Activated T-helper 1 cell treated with anti-CD3 and anti-CD28 coated beads, Interleukin-12 subunit alpha, Interleukin-12 subunit beta, Interleukin-2, Interleukin-4 antibody, amounts not matched to agents 30 ng/mL and 10 ng/mL and 1 ng/mL, durations not matched to agents 14 hours and 24 hours and 36 hours (primary cell): Measurements from ENCODE around the gene MPP1. TPM values are rescaled to one million over a fixed set of nuclear protein-coding genes. Genes with fewer than 3 reads are reported as not detected.

Experiments used
- DNase-seq: peaks from one replicate; pipeline ENCODE4 v3.0.0; 2021; ENCODE audit warnings: low spot score
- H3K27ac Mint-ChIP-seq: one replicate; pipeline ENCODE4 v1.8.0; 2021; ENCODE audit warnings: mild to moderate bottlenecking, mixed read lengths
- H3K27me3 Mint-ChIP-seq: one replicate; pipeline ENCODE4 v1.8.0; 2022; ENCODE audit warnings: mild to moderate bottlenecking, moderate library complexity, mixed read lengths; ENCODE audit not compliant: insufficient read depth
- H3K36me3 Mint-ChIP-seq: one replicate; pipeline ENCODE4 v1.8.0; 2021; ENCODE audit warnings: low read depth, mixed read lengths
- H3K4me1 Mint-ChIP-seq: one replicate; pipeline ENCODE4 v1.8.0; 2021; ENCODE audit warnings: low read depth, mixed read lengths
- H3K4me3 Mint-ChIP-seq: one replicate; pipeline ENCODE4 v1.8.0; 2021; ENCODE audit warnings: mild to moderate bottlenecking, moderate library complexity, mixed read lengths
- H3K9me3 Mint-ChIP-seq: one replicate; pipeline ENCODE4 v1.8.0; 2021; ENCODE audit warnings: mixed read lengths
- intact Hi-C: fragments of 100-400 bp; cut with micrococcal nuclease; formaldehyde crosslinking; loops from one replicate; pipeline ENCODE4 v1.15.1; 2024
- total RNA-seq: library from RNA; stranded (reverse); gene quantifications from 2 replicates; pipeline ENCODE4 v1.2.3, GENCODE V29; 2022

The MPP1 gene
- total RNA-seq, 1 donor from 2014 or later = 28.7 TPM

- DNase-seq = no peak
- Mint-ChIP-seq H3K36me3 (peaks cover 34% of the 10 kb centered on the region), H3K4me3 (no peak overlapping the region), H3K27ac (no peak overlapping the region), H3K4me1 (peaks cover 33% of the 10 kb centered on the region), H3K27me3 (no peaks in the 10 kb centered on the region), H3K9me3 (no peaks in the 10 kb centered on the region)
- intact Hi-C loops = no loop called here
Measured at GRCh38 chrX:154780968-154781367, 24.3 kb downstream of the MPP1 start.

GRCh38 chrX:154779261-154779660 is 26.0 kb downstream of the MPP1 start:
- Mint-ChIP-seq H3K36me3 (peaks cover 40% of the 10 kb centered on the region), H3K27ac (no peak overlapping the region), H3K4me3 (no peak overlapping the region), H3K4me1 (peaks cover 26% of the 10 kb centered on the region), H3K27me3 (no peaks in the 10 kb centered on the region), H3K9me3 (no peaks in the 10 kb centered on the region)
- DNase-seq = no peak
- intact Hi-C loops = no loop called here

GRCh38 chrX:154776753-154777152 is 28.5 kb downstream of the MPP1 start:
- Mint-ChIP-seq H3K27ac (peak overlapping the region; percentile 34), H3K4me1 (peaks cover 18% of the 10 kb centered on the region), H3K27me3 (no peaks in the 10 kb centered on the region), H3K4me3 (no peak overlapping the region), H3K36me3 (peaks cover 39% of the 10 kb centered on the region), H3K9me3 (no peaks in the 10 kb centered on the region)
- intact Hi-C loops = loop anchor here (1.0 to 2.0 kb wide), 3 partner anchors 14 to 64 kb away; partner anchors contain the start of gene DKC1
- no peak for DNase-seq

- DNase-seq = no peak
- intact Hi-C loops = loop anchor here (1.0 to 2.0 kb wide), 3 partner anchors 13 to 65 kb away; partner anchors contain the start of gene DKC1
- Mint-ChIP-seq H3K4me3 (peak overlapping the region; percentile 24), H3K27ac (peak overlapping the region; percentile 57), H3K36me3 (peaks cover 36% of the 10 kb centered on the region), H3K4me1 (peaks cover 23% of the 10 kb centered on the region), H3K9me3 (no peaks in the 10 kb centered on the region), H3K27me3 (no peaks in the 10 kb centered on the region)
Measured at GRCh38 chrX:154775419-154776349, 29.6 kb downstream of the MPP1 start.

- H3K27me3 Mint-ChIP-seq = no peaks in the 10 kb centered on the region
- DNase-seq = no peak
- H3K4me3 Mint-ChIP-seq = no peak overlapping the region
- peaks cover 36% of the 10 kb centered on the region for H3K36me3 Mint-ChIP-seq
- peaks cover 23% of the 10 kb centered on the region for H3K4me1 Mint-ChIP-seq
- H3K27ac Mint-ChIP-seq = peak overlapping the region; percentile 76
- intact Hi-C loops = no loop called here
- H3K9me3 Mint-ChIP-seq = no peaks in the 10 kb centered on the region
Measured at GRCh38 chrX:154774622-154775021, 30.7 kb downstream of the MPP1 start.

- Mint-ChIP-seq H3K4me3 (peak within 1 kb of the TSS; percentile 89), H3K36me3 (peaks cover 22% of the 10 kb centered on the region), H3K4me1 (peaks cover 31% of the 10 kb centered on the region), H3K9me3 (no peaks in the 10 kb centered on the region), H3K27ac (peak within 1 kb of the TSS; percentile 93), H3K27me3 (no peaks in the 10 kb centered on the region)
- DNase-seq = peak; percentile 93
- intact Hi-C loops = loop anchor here (1.0 to 2.0 kb wide), 5 partner anchors 12 to 64 kb away; no protein-coding TSS in a partner anchor
Measured at GRCh38 chrX:154762537-154763296, 42.6 kb downstream of the MPP1 start, which contains the start of gene DKC1. TSS of gene DKC1 (plus strand) at chrX:154762864. CDS start at chrX:154762966, 102 bp downstream.

GRCh38 chrX:154761977-154762536 is 43.2 kb downstream of the MPP1 start:
- intact Hi-C loops = loop anchor here (1.0 to 2.0 kb wide), 5 partner anchors 12 to 65 kb away; no protein-coding TSS in a partner anchor
- Mint-ChIP-seq H3K4me1 (peaks cover 31% of the 10 kb centered on the region), H3K4me3 (peak overlapping the region; percentile 89), H3K27me3 (no peaks in the 10 kb centered on the region), H3K27ac (peak overlapping the region; percentile 93), H3K9me3 (no peaks in the 10 kb centered on the region), H3K36me3 (peaks cover 17% of the 10 kb centered on the region)
- no peak for DNase-seq

- H3K4me1 Mint-ChIP-seq = peaks cover 15% of the 10 kb centered on the region
- no peak for DNase-seq
- no peak overlapping the region for H3K4me3 Mint-ChIP-seq
- no peaks in the 10 kb centered on the region for H3K27me3 Mint-ChIP-seq
- H3K36me3 Mint-ChIP-seq = no peaks in the 10 kb centered on the region
- H3K9me3 Mint-ChIP-seq = no peaks in the 10 kb centered on the region
- intact Hi-C loops = no loop called here
- H3K27ac Mint-ChIP-seq = no peak overlapping the region
Measured at GRCh38 chrX:154758696-154759095, 46.6 kb downstream of the MPP1 start.

- Mint-ChIP-seq H3K36me3 (no peaks in the 10 kb centered on the region), H3K27ac (peak overlapping the region; percentile 40), H3K4me1 (peaks cover 22% of the 10 kb centered on the region), H3K9me3 (no peaks in the 10 kb centered on the region), H3K4me3 (peak overlapping the region; percentile 84), H3K27me3 (peaks cover 3% of the 10 kb centered on the region)
- intact Hi-C loops = no loop called here
- no peak for DNase-seq
Measured at GRCh38 chrX:154751669-154752271, 53.5 kb downstream of the MPP1 start.

GRCh38 chrX:154751203-154751668 is 54.0 kb downstream of the MPP1 start:
- H3K4me1 Mint-ChIP-seq = peaks cover 27% of the 10 kb centered on the region
- peak overlapping the region; percentile 40 for H3K27ac Mint-ChIP-seq
- peaks cover 3% of the 10 kb centered on the region for H3K27me3 Mint-ChIP-seq
- DNase-seq = no peak
- intact Hi-C loops = no loop called here
- no peaks in the 10 kb centered on the region for H3K9me3 Mint-ChIP-seq
- H3K4me3 Mint-ChIP-seq = peak overlapping the region; percentile 84
- H3K36me3 Mint-ChIP-seq = peaks cover 1% of the 10 kb centered on the region

GRCh38 chrX:154750301-154751202 is 54.7 kb downstream of the MPP1 start, which contains the start of gene GAB3:
TSS of gene GAB3 (minus strand) at chrX:154751077. CDS start at chrX:154751025, 52 bp downstream.
- intact Hi-C loops = loop anchor here (1.0 kb wide), 1 partner anchor 12 kb away; the partner anchor contains the start of gene DKC1
- Mint-ChIP-seq H3K4me3 (peak within 1 kb of the TSS; percentile 84), H3K27me3 (peaks cover 3% of the 10 kb centered on the region), H3K4me1 (peaks cover 30% of the 10 kb centered on the region), H3K9me3 (no peaks in the 10 kb centered on the region), H3K36me3 (peaks cover 3% of the 10 kb centered on the region), H3K27ac (peak within 1 kb of the TSS; percentile 40)
- peak; percentile 29 for DNase-seq
